ENCODE data around the gene RABEP2. TPM values are rescaled to one million over a fixed set of nuclear protein-coding genes. Genes with fewer than 3 reads are reported as not detected.
A peak's percentile ranks its signal among the peaks of the same experiment; 100 is the strongest.
"Not testable (repeated sequence)": the region's sequence is repeated elsewhere in the genome, so short reads cannot be mapped to it uniquely, and the experiment has no call there.

The RABEP2 gene
- total RNA-seq, 1 donor from 2014 or later = 61.1 TPM

DNA sequence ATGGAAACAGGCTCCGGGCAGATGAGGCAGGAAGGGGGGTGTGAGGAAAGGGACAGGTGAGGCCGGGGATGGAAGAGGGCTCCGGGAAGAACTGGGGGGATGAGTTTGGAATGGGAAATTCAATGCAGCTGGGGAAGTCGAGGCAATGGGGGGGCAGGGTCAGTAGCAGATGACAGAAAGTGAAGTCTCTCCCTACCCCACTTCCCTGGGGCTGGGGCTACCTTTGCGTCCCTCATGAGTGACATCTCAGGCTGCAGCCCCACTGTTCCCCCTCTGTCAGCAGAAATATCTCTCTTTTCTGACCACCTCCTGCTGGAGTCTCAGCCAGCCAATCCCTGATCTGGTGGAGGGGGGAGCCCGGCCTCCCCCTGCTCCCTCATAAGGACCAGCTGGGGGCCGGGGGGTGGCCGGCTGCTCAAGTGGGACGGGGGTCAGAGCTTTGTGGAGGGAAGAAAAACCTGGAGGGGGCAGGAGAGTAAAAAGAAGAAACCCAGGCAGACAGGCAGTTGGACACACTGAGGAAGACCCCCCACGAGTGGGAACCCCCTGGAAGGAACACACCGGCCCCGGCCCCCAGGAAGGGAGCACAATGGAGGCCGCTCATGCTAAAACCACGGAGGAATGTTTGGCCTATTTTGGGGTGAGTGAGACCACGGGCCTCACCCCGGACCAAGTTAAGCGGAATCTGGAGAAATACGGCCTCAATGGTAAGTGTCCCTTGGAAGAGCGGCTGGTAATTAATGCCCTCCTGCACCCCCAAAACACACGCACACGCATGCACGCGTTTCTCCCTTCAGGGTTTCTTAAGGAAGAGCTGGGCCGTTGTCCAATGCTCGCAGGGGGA lies 46.7 kb downstream of the RABEP2 start, which contains the start of gene ATP2A1:
Gene ATP2A1 (plus strand): TSS at position 406 of the 844 bp plus-strand sequence. CDS start 184 bp downstream, at position 590.
- no peak for DNase-seq

GRCh38 chr16:28877655-28878000 lies 47.4 kb downstream of the RABEP2 start:
- no peak for DNase-seq

DNA sequence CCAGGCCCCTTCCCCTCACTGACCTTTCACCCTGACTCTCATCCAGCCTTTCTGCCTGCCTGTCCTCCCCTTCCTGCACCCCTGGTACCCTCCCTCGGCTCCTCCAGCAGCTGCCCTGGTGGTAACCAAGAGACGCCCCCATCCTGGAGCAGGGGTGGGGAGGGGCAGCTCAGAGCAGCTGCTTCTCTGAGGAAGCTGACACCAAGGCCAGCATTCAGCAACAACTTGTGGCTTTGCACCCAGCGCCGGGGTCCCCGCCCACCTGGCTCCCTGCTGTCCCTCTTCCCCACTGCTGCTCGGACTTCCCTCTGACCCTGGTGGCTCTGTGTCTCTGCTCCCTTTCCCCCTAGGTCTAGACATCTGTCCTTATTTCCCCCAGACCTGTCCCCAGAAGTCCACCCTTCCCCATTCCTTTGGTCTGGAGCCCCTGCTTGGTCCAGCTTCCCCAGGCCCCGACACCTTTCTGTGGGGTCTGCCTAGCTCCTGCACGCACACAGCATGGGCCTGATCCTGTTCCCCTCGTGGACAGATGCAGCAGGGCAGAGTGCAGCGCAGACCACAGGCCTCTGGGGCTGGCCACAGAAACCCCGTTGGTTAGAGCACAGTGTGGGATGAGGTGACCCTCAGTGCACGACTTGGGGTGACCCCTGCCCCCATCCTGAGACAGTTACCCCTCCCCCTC lies 47.9 kb downstream of the RABEP2 start:
- no peak for DNase-seq

- DNase-seq = no peak
Measured at GRCh38 chr16:28876019-28876659, 48.9 kb downstream of the RABEP2 start.

DNA sequence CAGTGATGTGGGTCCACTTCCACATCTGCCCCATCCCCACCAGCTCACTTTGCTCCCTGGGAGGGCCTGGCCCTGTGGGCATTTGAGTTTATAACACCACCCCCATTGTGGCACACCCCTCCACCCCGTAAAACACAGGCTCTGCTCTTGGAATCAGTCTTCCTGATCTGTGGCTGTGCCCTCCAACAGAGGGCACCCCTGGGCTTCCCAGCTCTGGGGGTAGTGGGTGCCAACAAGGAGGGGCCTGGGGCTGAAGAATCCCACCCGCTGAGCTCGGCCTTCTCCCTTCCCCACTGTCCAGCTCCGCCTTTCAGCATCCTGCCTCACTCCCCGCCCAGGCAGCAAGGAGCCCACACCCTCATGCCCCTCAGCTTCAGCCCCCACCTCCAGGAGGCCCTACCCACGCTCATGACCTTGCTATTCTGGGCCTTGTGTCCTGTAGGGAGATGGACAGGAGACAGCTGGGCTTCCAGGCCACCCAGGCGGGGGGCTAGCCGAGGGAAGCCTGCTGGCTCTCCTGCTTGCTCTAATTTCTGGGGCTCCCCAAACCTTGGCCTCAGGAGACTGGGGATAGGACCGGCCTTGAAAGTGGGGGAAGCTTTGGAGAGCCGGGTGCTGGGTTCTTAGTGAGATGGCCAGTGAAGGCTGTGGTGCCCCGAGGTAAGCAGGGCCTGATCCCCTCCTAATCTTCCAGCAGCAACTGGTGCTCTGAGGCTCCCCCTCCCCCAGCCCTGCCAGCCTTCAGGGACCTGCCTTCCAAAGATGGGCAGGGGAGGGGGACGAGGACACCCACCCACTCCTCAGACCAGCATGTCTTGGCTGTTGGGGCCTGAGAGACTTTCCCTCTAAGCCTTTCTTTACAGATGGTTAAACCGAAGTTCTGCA lies 49.7 kb downstream of the RABEP2 start:
- no peak for DNase-seq

DNA sequence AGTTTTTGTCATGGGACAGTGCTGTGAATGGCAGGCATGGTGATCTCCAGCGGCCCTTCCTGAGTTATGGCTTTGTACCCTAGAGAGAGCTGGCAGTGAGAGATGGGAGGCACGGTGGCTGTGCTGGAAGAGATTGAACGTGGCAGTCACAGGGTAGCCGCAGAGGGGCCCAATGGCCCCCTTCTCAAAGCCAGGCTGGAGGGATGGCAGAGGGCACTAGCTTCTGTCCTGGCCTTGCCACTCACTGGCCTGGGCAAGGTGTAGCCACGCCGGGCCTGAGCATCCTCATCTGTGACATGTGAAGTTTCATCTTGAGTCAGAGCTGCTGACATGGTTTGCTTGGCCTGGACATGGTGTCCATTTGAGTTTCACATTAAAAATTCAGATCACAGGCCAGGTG lies 50.6 kb downstream of the RABEP2 start:
- DNase-seq = no peak

DNA sequence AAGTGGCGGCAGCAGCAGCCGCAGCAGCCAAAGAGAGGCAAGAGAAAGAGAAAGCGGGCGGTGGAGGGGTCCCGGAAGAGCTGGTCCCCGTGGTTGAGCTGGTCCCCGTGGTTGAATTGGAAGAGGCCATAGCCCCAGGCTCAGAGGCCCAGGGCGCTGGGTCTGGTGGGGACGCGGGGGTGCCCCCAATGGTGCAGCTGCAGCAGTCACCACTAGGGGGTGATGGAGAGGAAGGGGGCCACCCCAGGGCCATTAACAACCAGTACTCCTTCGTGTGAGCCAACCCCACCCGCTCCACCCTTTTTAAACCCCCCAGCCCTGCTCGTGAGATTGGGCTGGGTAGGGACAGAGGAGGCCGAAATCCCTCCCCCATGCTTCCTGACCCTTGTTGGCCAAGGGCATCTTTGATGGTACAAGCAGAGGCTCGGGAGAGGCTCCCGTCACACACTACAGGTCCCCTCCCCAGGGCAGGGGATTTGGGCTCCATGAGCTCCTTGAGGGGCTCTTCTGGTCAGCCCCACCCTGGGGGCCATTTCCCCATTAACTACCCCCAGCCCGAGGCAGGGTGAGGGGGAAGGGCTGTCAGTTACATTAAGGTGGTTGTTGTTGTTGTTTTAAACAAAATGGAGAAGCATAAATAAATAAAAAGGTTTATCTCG lies 51.4 kb downstream of the RABEP2 start:
- peak; percentile 43 for DNase-seq

DNA sequence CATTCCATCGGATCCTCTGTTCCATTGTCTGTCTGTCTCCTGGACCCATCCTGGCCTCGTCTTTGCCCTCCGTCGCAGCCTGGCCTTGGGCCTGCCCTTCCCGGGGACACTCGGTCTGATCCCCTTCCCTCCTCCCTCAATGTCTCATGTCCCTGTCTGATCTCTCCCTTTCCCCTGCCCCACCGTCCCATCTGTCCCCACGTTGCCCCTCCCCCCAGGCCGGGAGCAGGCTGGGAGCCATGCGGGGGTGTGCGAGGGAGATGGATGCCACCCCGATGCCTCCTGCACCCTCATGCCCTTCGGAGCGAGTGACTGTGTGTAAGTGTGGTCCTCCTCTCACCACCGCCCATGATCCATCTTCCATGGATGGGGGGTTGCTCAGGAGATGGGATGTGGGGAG lies 52.1 kb downstream of the RABEP2 start:
- no peak for DNase-seq

- no peak for DNase-seq
Measured at GRCh38 chr16:28869201-28869600, 55.8 kb downstream of the RABEP2 start.

GRCh38 chr16:28867646-28868045 lies 57.4 kb downstream of the RABEP2 start:
- DNase-seq = not testable (repeated sequence)

DNA sequence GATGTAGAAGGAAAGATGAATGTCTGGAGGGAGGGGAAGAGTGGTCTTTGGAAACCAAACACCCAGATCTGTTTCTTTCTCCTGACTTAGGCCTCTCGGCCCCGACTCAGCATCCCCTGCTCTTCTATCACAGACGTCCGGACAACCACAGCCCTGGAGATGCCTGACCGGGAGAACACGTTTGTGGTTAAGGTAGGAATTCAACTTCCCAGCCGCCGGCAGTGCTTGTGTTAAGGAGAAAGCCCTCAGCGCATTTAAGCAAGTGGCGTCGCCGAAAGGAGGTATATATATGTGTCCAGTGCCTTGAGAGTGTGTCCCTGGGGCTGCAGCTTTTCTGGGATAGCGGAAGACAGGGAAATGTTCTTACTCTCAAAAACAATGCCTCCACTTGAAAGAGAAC lies 57.8 kb downstream of the RABEP2 start:
- no peak for DNase-seq

DNA sequence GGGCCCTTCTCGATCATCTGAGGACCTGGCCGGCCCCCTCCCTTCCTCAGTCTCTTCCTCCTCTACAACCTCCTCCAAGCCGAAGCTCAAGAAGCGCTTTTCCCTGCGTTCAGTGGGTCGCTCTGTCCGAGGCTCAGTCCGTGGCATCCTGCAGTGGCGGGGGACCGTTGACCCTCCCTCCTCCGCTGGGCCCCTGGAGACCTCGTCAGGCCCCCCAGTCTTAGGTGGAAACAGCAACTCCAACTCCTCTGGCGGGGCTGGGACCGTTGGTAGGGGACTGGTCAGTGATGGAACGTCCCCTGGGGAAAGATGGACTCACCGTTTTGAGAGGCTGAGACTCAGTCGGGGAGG lies 58.6 kb downstream of the RABEP2 start:
- no peak for DNase-seq

DNA sequence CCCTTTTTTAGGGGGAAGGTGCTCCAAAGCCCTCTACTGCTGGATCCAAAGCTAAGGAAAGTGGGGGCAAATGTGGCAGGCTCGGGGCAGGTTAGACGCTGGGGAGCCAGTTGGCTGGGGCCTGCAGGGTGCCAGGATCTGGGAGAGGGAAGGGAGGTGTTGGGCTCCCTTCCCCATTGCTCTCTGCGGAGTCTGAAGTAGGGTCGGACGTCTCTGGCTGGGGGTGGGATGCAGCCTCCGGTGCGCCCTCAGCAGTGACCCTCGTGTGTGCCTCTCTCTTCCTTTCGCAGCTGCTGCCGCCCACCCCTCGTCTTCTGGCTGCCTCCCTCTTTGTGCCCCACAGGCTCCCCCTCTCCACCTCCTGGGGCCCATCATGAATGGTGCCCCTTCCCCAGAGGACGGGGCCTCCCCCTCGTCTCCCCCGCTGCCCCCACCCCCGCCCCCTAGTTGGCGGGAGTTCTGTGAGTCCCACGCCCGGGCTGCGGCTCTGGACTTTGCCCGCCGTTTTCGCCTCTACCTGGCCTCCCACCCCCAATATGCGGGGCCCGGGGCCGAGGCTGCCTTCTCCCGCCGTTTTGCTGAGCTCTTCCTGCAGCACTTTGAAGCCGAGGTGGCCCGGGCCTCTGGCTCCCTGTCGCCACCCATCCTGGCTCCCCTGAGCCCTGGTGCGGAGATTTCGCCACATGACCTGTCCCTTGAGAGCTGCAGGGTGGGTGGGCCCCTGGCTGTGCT lies 59.1 kb downstream of the RABEP2 start:
- DNase-seq = no peak

DNA sequence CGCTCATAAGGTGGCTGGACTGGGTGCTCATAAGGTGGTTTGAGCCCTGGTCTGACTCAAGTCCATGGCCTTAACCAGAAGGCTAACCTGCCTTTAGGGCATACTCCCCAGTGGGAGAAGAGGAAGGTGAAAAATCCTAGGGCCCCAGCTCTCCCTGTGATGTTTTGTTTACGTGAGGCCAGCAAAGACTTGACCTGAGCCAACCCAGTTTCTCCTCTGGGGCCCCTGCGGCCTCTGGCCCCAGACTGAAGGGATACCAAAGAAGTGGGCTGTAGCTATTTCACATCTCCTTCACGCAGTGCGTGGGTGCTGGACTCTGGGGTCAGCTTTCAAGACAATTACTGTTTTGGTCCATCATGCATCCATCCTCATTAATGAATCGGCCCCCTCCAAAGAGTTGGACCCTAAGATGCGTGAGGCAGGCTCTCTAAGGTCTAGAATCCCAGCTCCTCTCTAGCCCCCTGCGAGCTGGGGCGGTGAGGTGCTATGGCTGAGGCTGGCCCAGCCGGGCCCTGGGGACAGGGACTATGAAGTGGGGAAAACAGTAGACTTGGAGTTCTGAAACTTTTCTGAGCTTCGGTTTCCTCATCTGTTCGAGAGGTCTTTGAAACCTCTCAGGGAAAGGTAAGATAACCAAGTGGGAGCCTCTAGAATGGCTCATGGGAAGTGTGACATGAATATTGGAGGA lies 59.9 kb downstream of the RABEP2 start:
- DNase-seq = no peak

- DNase-seq = peak; percentile 54
Measured at GRCh38 chr16:28863929-28864793, 60.9 kb downstream of the RABEP2 start.

DNA sequence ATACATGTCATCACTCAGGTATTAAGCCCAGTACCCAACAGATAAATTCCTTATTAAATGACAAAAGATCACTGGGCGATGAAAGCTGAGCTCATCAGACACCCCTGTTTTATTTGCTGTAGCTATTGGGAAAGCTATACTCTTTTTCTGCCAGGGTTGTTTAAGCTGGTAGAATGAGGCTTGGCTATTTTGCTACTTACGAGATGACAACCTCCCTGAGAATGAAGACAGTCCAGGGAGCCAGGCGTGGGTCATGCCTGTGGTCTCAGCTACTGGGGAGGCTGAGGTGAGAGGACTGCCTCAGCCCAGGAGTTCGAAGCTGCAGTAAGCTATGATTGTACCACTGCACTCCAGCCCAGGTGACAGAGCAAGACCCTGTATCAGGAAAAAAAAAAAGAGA lies 65.7 kb downstream of the RABEP2 start:
- DNase-seq = no peak

- DNase-seq = no peak
Measured at GRCh38 chr16:28858421-28858820, 66.6 kb downstream of the RABEP2 start.
